IMR-90 (cell line): Measurements from ENCODE around the gene HDAC7.

Experiments used
- POLR2A ChIP-seq: IDR thresholded peaks from 2 replicates; pipeline ENCODE4 v1.6.1; 2012; ENCODE audit warnings: mild to moderate bottlenecking, low read depth, low read length
- RAD21 ChIP-seq: IDR thresholded peaks from 2 replicates; pipeline ENCODE4 v1.6.1; 2012; ENCODE audit warnings: low read length, improper control_type of control experiment
- RFX5 ChIP-seq: IDR thresholded peaks from 2 replicates; pipeline ENCODE4 v1.8.0; 2012; ENCODE audit warnings: low read depth, mild to moderate bottlenecking, low read length, moderate library complexity
- SMC3 ChIP-seq: fragments of 150-350 bp; IDR thresholded peaks from 2 replicates; pipeline ENCODE4 v1.6.1; 2016; ENCODE audit warnings: low read depth, mild to moderate bottlenecking, antibody characterized with exemption, low read length, moderate library complexity
- TF ChIP-seq, protein P1 (sequence below): conservative IDR thresholded peaks from 2 replicates; pipeline ENCODE4 v1.5.1; 2012; ENCODE audit warnings: mild to moderate bottlenecking, low read depth, low read length, improper control_type of control experiment
- TF ChIP-seq, protein P2 (sequence below): fragments of 150-350 bp; IDR thresholded peaks from 2 replicates; pipeline ENCODE4 v1.6.1; 2016; ENCODE audit warnings: low read depth, mild to moderate bottlenecking, low read length, moderate library complexity, borderline replicate concordance

DNA sequence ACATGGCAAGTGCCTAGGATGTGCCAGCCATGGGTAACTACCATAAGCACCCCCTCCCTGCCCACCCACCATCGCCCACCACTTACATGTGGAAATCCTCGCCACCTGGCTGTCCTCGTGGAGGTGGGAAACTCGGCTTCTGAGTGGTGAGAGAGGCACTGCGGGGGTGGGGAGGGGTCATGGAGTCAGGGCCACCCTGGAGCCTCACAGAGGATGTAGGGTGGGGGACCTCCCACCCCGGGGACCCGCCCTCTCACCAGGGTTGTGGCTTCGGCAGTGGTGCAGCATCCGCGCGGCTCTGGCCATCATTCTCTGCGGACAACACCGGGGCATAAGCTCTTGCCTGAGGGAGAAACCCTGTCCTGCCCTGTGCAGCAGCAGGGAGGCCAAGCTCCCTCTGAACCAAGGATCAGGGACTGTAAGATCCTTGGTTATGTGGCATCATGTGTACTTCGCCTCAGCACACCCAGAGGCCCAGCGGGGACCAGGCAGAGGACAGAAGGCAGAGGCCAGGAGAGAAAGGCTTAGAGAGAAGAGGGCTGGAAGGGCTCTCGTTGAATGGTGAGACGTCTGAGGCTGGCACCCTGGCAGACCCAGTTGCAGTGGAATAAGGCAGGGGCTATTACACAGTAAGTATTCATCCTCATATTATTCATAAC, 81.6 kb downstream of the HDAC7 start:
- TF ChIP-seq, protein P1, sequence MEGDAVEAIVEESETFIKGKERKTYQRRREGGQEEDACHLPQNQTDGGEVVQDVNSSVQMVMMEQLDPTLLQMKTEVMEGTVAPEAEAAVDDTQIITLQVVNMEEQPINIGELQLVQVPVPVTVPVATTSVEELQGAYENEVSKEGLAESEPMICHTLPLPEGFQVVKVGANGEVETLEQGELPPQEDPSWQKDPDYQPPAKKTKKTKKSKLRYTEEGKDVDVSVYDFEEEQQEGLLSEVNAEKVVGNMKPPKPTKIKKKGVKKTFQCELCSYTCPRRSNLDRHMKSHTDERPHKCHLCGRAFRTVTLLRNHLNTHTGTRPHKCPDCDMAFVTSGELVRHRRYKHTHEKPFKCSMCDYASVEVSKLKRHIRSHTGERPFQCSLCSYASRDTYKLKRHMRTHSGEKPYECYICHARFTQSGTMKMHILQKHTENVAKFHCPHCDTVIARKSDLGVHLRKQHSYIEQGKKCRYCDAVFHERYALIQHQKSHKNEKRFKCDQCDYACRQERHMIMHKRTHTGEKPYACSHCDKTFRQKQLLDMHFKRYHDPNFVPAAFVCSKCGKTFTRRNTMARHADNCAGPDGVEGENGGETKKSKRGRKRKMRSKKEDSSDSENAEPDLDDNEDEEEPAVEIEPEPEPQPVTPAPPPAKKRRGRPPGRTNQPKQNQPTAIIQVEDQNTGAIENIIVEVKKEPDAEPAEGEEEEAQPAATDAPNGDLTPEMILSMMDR, result no peak
- TF ChIP-seq, protein P2, sequence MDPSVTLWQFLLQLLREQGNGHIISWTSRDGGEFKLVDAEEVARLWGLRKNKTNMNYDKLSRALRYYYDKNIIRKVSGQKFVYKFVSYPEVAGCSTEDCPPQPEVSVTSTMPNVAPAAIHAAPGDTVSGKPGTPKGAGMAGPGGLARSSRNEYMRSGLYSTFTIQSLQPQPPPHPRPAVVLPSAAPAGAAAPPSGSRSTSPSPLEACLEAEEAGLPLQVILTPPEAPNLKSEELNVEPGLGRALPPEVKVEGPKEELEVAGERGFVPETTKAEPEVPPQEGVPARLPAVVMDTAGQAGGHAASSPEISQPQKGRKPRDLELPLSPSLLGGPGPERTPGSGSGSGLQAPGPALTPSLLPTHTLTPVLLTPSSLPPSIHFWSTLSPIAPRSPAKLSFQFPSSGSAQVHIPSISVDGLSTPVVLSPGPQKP, result no peak
- no peak for TF ChIP-seq RFX5
- no peak for TF ChIP-seq SMC3
- no peak for TF ChIP-seq RAD21
- TF ChIP-seq POLR2A, result no peak
